HG03175 (cell line): ENCODE data around the gene NUDT9.
"Not testable (repeated sequence)": the region's sequence is repeated elsewhere in the genome, so short reads cannot be mapped to it uniquely, and the experiment has no call there.

Experiments used
- ATAC-seq: cut with Tn5 transposase; IDR thresholded peaks from one replicate; pipeline ENCODE4 v1.9.1; 2021; ENCODE audit warnings: mild to moderate bottlenecking, moderate library complexity; ENCODE audit not compliant: unreplicated experiment

NUDT9 gene

GRCh38 chr4:87422104-87423052, at the start of gene NUDT9:
Gene NUDT9 (plus strand): TSS chr4:87422573. CDS start chr4:87422906, 333 bp downstream.
- ATAC-seq, result peak; percentile 90

- no peak for ATAC-seq
These were observed 46.6 kb upstream of the NUDT9 start for GRCh38 chr4:87375719-87376291.

- no peak for ATAC-seq
These were observed 44.6 kb upstream of the NUDT9 start for GRCh38 chr4:87377816-87378215.

GRCh38 chr4:87382116-87382515, 40.3 kb upstream of the NUDT9 start:
- no peak for ATAC-seq

- no peak for ATAC-seq
These were observed 39.4 kb upstream of the NUDT9 start for GRCh38 chr4:87382931-87383330.

GRCh38 chr4:87384466-87385132, 37.8 kb upstream of the NUDT9 start:
- not testable (repeated sequence) for ATAC-seq

GRCh38 chr4:87387237-87387636, 35.1 kb upstream of the NUDT9 start:
- ATAC-seq, result no peak

GRCh38 chr4:87388901-87389300, 33.5 kb upstream of the NUDT9 start:
- ATAC-seq, result no peak

- ATAC-seq, result not testable (repeated sequence)
These were observed 32.3 kb upstream of the NUDT9 start for GRCh38 chr4:87390055-87390454.

GRCh38 chr4:87390551-87390890, 31.9 kb upstream of the NUDT9 start:
- ATAC-seq, result peak; percentile 12

GRCh38 chr4:87390891-87391575, 31.3 kb upstream of the NUDT9 start, which contains the start of gene HSD17B11:
Gene HSD17B11 (minus strand): TSS chr4:87391188. CDS start chr4:87391070, 118 bp downstream.
- ATAC-seq, result peak; percentile 98

- ATAC-seq, result peak; percentile 4
These were observed 30.8 kb upstream of the NUDT9 start for GRCh38 chr4:87391576-87392054.

GRCh38 chr4:87392183-87392582, 30.2 kb upstream of the NUDT9 start:
- ATAC-seq, result no peak

- ATAC-seq, result not testable (repeated sequence)
These were observed 27.3 kb upstream of the NUDT9 start for GRCh38 chr4:87395073-87395472.

- not testable (repeated sequence) for ATAC-seq
These were observed 26.5 kb upstream of the NUDT9 start for GRCh38 chr4:87395851-87396250.

- no peak for ATAC-seq
These were observed 23.2 kb upstream of the NUDT9 start for GRCh38 chr4:87399148-87399547.

GRCh38 chr4:87399954-87400353, 22.4 kb upstream of the NUDT9 start:
- ATAC-seq, result no peak

GRCh38 chr4:87403732-87404131, 18.6 kb upstream of the NUDT9 start:
- not testable (repeated sequence) for ATAC-seq

- ATAC-seq, result no peak
These were observed 17.1 kb upstream of the NUDT9 start for GRCh38 chr4:87405211-87405820.

GRCh38 chr4:87406462-87406861, 15.9 kb upstream of the NUDT9 start:
- ATAC-seq, result no peak
